NCI-H2227 (cell line): Measurements from ENCODE around the gene ENTREP1.
"Not testable (repeated sequence)": the region's sequence is repeated elsewhere in the genome, so short reads cannot be mapped to it uniquely, and the experiment has no call there.

ENCODE experiments used
- DNase-seq: peaks from one replicate; lab custom pipeline; 2025; ENCODE audit not compliant: unreplicated experiment; lab: John Stamatoyannopoulos, UW

ENTREP1 gene

GRCh38 chr9:69409936-69410335 lies 84.9 kb downstream of the ENTREP1 start:
- DNase-seq, result not testable (repeated sequence)

DNA sequence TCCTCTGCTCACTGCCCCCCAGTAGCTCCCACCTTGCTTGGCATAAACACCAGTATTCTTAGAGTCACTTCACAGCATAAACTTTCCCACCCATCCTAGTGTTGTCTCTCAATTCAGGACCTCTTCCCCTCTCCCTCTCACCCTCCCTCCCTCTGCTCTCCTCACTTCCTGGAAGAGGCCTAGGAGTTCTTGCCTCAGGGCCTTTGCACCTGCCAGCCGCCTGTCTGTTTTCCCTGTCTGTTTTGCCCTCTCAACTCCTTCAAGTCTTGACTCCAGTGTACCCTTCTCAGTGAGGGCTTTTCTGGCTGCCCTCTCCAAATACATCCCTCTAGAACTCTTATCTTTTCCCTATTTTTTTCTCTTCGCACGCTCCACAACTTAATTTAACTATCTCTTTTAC lies 86.2 kb downstream of the ENTREP1 start:
- no peak for DNase-seq

- no peak for DNase-seq
Observed at GRCh38 chr9:69411931-69412740, 87.1 kb downstream of the ENTREP1 start.

GRCh38 chr9:69412741-69413150 lies 87.7 kb downstream of the ENTREP1 start:
- DNase-seq, result peak; percentile 1

GRCh38 chr9:69420611-69421270 lies 95.7 kb downstream of the ENTREP1 start:
- DNase-seq, result no peak

- peak; percentile 63 for DNase-seq
Observed at GRCh38 chr9:69421908-69422801, 97.1 kb downstream of the ENTREP1 start.

DNA sequence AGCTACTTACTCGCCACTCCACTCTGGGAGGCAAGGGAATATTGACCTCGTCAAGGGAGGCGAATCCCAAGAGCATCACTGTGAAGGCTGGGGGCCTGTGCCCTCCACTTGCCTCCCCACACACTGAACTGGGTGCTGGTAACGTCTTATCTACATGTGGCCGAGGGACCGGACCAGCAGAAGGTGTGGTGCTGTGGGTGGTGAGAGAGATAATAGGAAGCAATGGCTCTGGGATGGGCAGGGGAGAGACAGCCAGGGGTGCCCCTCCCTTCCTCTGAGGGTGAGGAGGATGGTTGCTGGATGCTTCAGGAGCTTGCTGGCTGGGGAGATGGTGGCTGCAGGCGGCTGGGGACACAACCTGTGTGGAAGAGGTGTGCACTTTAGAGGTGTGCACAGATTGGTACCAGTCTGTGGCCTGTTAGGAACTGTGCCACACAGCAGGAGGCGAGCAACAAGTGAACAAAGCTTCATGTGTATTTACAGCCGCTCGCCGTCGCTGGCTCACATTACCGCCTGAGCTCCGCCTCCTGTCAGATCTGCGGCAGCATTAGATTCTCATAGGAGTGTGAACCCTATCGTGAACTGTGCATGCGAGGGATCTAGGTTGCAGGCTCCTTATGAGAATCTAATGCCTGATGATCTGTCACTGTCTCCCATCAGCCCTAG lies 100.3 kb downstream of the ENTREP1 start:
- DNase-seq, result no peak

- DNase-seq, result no peak
Observed at GRCh38 chr9:69427286-69427685, 102.3 kb downstream of the ENTREP1 start.

GRCh38 chr9:69428017-69428785 lies 103.2 kb downstream of the ENTREP1 start:
- no peak for DNase-seq

GRCh38 chr9:69429281-69429680 lies 104.3 kb downstream of the ENTREP1 start:
- DNase-seq, result no peak

DNA sequence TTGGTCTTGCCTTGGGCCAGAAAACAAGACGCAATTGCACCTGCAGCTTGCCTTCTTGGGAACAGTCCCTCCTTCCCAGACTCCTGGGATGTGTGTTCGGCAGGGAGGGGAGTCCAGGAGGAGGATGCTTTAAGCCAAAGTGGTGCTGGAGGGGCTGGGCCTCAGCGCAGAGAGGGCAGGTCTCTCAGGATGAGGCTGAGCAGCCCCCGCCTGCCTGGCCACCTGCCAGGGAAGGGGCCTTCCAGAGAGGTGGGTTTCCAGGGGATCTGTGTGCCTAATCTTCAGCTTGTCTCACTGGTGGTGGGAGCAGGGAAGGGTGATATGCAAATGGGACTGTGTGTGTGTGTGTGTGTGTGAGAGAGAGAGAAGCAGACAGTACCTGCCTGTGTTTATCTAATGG lies 105.2 kb downstream of the ENTREP1 start:
- no peak for DNase-seq

- no peak for DNase-seq
Observed at GRCh38 chr9:69431203-69431602, 106.2 kb downstream of the ENTREP1 start.

GRCh38 chr9:69431777-69432176 lies 106.8 kb downstream of the ENTREP1 start:
- DNase-seq, result no peak

DNA sequence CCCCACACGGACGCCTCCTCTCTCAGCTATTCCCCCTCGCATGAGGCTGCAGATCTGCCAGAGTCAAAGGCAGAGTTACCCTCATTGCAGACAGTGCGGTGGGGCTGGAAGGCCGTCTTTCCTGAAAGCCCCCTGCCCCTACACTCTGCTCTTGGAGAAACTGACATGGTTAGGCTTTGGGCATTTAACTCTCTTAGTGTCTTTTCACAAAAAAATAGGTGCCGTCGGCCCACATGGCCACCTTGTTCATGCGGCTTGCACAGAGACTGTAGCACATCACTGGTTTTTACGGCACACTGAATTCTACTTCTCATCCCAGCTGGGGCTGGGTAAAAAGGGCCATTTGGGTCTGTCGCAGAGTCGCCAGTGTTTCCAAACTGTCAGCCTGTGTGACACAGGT lies 107.6 kb downstream of the ENTREP1 start:
- DNase-seq, result no peak

DNA sequence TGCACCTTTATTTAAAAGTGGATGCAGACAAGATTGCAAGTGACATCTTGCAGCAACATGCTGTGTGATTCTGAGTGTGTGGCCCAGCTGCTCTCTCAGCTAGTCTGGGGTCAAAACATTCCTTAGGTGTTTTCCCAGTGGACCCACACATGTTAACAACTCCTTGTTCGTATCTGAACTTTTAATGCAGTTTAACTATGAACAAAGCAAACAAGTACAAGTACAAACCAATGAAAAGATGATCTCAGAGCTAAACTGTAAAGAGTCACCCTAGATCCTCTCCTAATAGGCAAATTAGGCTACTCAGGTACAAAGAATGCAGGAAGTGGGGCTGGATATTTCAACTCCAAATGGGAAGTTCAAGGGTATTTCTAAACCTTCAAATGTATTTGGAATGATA lies 108.4 kb downstream of the ENTREP1 start:
- no peak for DNase-seq

DNA sequence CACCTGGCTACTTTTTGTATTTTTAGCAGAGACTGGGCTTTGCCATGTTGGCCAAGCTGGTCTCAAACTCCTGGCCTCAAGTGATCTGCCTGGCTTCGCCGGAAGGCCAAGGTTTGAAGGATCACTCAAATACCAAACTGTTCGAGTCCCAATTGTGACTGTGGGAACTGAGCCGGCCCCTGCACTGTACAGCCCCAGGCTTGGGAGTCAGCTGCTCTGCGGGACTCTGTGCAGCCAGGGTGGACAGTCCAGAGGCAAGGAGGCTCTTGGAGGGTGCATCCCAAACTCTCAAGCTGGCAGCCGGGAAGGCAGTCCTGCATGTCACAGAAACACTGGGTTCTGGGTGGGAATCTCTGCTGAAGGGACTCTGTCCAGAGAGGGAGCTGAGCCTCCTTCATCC lies 109.0 kb downstream of the ENTREP1 start:
- no peak for DNase-seq

GRCh38 chr9:69439654-69440053 lies 114.6 kb downstream of the ENTREP1 start:
- not testable (repeated sequence) for DNase-seq

GRCh38 chr9:69440254-69440955 lies 115.4 kb downstream of the ENTREP1 start:
- not testable (repeated sequence) for DNase-seq
